NCI-H2227 (cell line): ENCODE measurements around the gene PIEZO2.
"Not testable (repeated sequence)": the region's sequence is repeated elsewhere in the genome, so short reads cannot be mapped to it uniquely, and the experiment has no call there.

ENCODE experiments used
- DNase-seq: peaks from one replicate; lab custom pipeline; 2025; ENCODE audit not compliant: unreplicated experiment; lab: John Stamatoyannopoulos, UW

The PIEZO2 gene

GRCh38 chr18:11149441-11150270, at the start of gene PIEZO2:
Gene PIEZO2 (minus strand): TSS chr18:11149569. CDS start chr18:11148588, 981 bp downstream.
- no peak for DNase-seq

DNA sequence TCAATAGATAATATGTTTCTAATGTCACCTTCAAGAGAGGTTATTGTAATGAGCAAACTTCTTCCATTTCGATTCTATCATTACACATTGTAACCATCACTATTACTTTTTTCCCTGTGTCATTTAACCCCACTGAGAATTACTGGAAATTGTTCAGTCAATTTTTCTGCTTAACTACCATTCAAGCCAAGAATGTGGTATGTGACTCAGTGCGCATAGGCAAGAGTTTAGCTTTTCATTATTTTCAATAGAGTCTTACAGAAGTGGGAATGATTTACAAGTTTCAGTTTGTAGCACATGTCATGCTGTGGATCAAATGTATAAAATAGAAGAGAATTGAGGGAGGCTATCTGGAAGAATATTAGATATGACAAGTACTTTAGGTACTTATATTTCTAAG, 34.3 kb upstream of the PIEZO2 start:
- DNase-seq: no peak

- DNase-seq: not testable (repeated sequence)
These were observed 32.3 kb upstream of the PIEZO2 start for GRCh38 chr18:11181629-11182028.

DNA sequence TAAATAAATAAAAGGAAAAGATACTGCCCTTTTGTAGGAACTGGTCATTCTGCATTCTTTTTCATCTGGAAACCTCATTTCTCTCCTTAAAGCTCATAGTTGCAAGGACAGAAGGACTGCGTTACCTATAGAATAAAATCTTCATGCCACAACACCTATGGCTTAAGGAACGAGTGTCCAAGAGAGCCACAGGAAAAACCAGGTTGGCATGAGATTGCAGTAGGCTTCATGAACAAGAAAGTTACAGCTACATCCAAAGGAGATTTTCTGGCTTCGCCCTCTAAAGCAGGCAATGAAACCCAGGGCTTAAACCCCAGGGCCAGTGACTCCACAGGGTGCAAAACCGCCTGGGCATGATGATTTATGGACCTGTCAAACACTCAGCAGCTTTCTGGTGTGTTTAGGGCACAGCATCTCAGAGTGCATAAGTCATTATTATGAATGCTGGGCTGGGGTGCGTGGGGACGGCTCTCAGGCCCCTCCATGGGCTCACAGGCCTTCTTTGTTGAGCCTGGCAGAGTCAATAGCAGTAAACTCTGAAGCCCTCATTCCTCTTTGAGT, 30.7 kb upstream of the PIEZO2 start:
- no peak for DNase-seq

DNA sequence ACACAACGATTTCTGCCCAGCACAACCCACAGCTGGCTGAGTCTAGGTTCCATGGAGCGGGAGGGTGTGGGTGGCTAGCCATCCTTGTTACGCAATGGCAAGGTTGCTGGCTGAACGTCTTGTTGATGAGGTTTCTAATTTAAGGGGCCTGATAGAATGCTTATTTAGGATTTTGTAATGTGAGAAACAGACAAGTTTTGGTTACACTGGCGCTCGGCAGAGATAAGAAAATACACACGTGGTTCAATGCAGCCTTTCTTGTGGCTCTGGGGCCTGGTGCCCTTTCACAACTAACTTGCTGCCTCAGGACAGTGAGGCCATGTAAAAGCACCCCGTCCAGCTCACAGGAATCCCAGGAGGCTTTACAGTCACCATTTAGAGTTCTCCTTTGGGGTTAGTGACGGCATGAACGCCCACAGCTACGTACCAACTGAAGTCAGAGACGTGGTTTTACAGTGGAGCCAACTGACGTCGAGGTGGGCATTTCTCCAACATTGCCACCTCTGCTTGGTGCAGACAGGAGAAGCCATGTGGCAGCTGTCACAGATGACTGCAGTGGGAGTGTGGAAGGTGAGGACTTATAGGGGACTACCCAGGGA, 29.7 kb upstream of the PIEZO2 start:
- DNase-seq: no peak

DNA sequence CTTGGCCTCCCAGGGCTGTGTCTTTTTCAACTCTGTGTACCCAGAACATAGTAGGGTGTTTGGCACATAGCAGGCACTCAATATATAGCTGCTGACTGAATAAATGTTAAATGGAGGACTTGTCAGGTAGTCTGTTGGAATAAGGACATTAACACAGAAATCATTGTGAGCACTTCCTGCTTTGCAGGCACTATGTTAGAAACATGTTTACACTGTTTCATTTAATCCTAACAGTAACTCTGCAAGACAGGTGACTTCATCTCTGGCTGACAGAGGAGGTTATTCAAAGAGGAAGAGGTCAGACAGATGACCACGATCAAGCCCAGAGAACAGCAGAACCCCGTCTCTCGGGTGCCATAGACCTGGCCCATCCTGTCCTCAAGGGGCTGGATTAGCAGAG, 28.0 kb upstream of the PIEZO2 start:
- DNase-seq: no peak

GRCh38 chr18:11176481-11176881, 27.1 kb upstream of the PIEZO2 start:
- DNase-seq: no peak

- DNase-seq: no peak
These were observed 26.1 kb upstream of the PIEZO2 start for GRCh38 chr18:11175266-11175979.

- not testable (repeated sequence) for DNase-seq
These were observed 24.8 kb upstream of the PIEZO2 start for GRCh38 chr18:11174179-11174578.

GRCh38 chr18:11167778-11168177, 18.4 kb upstream of the PIEZO2 start:
- DNase-seq: no peak

- no peak for DNase-seq
These were observed 16.6 kb upstream of the PIEZO2 start for GRCh38 chr18:11165952-11166351.

- DNase-seq: no peak
These were observed 15.8 kb upstream of the PIEZO2 start for GRCh38 chr18:11165138-11165537.

DNA sequence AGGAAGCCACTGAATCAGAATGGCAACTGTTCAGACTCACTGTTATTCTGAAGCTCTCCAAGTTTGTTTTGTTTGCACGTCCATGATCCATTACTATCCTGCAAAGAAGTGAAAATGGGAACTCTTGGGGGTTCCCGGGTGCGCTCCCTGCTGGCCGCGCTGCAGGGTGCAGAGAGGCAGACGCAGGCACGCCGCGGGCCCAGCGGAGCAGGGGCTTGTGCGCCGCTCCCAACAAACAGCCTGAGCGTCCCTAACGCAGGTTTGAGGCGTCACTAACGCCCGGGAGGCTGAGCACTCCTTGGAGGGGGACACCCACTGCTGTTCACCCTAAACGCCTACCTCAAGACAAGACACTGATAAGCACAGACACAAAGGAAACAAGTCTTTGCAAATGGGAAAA, 14.3 kb upstream of the PIEZO2 start:
- DNase-seq: no peak

DNA sequence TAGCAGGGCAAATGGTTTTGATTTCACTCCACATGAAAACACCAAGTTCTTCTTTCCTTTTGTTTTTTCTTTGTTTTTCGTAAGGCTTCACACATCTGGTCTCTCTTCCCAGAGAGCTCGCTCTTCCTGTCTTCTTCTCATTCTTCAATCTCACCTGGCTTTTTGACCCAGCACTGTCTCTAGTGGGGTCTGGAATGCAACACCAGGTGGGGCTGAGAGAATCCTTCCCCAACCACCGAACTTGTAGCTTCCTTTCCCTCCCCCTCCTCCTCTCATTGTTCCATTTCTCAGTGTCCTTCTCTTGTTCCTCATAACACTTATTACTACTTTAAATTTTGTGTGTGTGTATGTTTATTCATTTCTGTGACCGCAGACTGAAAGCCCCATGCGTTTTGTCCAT, 13.5 kb upstream of the PIEZO2 start:
- DNase-seq: no peak

- DNase-seq: no peak
These were observed 13.1 kb upstream of the PIEZO2 start for GRCh38 chr18:11162462-11162861.

GRCh38 chr18:11160313-11160712, 10.9 kb upstream of the PIEZO2 start:
- no peak for DNase-seq

DNA sequence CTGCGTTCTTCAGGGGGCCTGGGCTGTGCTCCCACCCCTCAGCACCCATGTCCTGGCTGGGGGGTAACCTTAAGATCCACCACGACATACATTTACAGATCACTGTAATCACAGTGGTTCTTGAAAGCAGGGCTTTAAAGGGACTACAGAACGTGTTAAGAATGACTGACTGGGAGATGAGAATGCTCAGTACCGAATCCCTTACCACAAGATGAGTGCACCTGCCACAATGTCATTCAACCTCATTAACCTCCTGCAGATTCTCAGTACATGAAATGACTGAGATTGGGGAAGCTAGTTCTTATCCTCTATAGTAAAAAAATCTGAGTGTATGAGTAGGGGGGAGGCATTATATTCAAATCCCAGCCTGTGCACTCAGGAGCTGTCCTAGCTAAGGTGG, 10.5 kb upstream of the PIEZO2 start:
- DNase-seq: no peak

GRCh38 chr18:11156978-11157377, 7.6 kb upstream of the PIEZO2 start:
- DNase-seq: no peak

- no peak for DNase-seq
These were observed 5.8 kb upstream of the PIEZO2 start for GRCh38 chr18:11155034-11155759.

GRCh38 chr18:11154368-11154989, 5.1 kb upstream of the PIEZO2 start:
- DNase-seq: no peak

DNA sequence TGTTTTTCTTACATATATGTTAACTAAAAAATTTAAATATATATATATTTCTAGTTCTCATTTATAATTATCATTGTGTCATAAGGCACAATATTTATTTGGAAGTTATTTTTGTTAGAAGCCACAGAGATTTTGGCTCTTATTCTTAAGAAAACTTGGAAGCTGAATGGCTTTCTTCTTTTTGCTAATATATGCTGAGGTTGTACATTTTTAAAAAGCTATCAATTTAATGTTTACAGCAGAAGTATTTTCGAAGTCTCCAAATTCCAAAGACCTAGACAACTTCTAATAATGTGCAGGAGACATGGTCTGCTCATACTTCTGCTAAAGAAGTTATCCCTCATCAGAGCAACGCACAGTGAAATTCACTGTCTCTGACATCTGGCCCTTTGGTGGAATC, 3.7 kb upstream of the PIEZO2 start:
- no peak for DNase-seq
